GM12875 (cell line): ENCODE results near the gene CLNS1A.
A peak's percentile ranks its signal among the peaks of the same experiment; 100 is the strongest.

ENCODE experiments used
- H3K4me3 ChIP-seq: one replicate; pipeline ENCODE4 v1.5.1; 2011; ENCODE audit warnings: low read depth, low read length, control low read depth
- TF ChIP-seq, protein P1 (sequence below): IDR thresholded peaks from 2 replicates; pipeline ENCODE4 v1.5.1; 2011; ENCODE audit warnings: low read depth, mild to moderate bottlenecking, control low read depth, inconsistent platforms, low read length, moderate library complexity, borderline replicate concordance; ENCODE audit not compliant: insufficient read depth

CLNS1A gene

DNA sequence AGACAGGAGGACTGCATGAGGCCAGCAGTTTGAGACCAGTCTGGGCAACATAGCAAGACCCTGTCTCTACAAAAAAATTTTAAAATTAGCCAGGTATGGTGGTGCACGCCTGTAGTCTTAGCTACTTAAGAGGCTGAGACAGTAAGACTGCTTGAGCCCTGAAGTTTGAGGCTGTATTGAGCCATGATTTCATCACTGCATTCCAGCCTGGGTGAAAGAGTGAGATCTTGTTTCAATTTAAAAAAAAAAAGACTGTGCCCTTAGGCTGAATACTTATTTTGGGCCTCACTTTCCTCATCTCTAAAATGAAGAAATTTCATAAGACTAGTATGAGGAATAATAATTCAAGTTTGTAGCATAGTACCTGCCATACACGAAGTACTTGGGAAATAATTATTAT lies 41.0 kb downstream of the CLNS1A start:
- no peak overlapping the region for H3K4me3 ChIP-seq
- TF ChIP-seq, protein P1, sequence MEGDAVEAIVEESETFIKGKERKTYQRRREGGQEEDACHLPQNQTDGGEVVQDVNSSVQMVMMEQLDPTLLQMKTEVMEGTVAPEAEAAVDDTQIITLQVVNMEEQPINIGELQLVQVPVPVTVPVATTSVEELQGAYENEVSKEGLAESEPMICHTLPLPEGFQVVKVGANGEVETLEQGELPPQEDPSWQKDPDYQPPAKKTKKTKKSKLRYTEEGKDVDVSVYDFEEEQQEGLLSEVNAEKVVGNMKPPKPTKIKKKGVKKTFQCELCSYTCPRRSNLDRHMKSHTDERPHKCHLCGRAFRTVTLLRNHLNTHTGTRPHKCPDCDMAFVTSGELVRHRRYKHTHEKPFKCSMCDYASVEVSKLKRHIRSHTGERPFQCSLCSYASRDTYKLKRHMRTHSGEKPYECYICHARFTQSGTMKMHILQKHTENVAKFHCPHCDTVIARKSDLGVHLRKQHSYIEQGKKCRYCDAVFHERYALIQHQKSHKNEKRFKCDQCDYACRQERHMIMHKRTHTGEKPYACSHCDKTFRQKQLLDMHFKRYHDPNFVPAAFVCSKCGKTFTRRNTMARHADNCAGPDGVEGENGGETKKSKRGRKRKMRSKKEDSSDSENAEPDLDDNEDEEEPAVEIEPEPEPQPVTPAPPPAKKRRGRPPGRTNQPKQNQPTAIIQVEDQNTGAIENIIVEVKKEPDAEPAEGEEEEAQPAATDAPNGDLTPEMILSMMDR = no peak

DNA sequence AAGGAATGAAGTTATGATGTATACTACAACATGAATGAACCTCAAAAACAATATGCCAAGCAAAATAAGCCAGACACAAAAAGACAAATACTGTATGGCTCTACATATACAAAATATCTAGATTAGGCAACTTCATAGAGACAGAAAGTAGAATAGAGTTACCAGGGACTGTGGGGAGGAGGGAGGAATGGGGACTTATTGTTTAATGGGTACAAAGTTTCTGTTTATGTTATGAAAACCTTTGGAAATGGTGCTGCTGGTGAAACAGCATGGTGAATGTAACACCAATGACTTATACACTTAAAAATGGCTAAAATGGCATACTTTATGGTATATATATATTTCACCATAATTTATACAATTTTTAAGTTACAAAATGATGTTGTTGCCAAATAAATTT lies 43.7 kb downstream of the CLNS1A start:
- TF ChIP-seq, protein P1 = no peak
- H3K4me3 ChIP-seq = no peak overlapping the region

DNA sequence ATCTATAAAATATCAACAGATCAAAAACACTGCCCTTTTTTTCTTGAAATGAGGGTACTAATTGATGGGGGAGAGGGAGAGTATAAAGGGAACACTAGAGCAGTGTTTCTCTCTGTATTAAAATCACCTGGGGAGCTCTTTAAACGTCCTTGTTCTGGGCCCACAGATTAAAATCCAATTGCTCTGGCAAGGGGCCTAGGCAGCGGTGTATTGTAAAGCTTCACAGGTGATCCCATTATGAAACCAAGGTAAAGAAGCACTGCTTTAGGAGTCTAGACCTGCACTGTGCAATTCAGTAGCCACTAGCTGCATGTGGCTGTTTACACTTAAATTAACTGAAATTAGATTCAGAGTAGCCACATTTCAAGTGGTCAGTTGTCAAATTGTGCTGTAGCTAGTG lies 44.9 kb downstream of the CLNS1A start:
- H3K4me3 ChIP-seq = no peak overlapping the region
- TF ChIP-seq, protein P1 = no peak

DNA sequence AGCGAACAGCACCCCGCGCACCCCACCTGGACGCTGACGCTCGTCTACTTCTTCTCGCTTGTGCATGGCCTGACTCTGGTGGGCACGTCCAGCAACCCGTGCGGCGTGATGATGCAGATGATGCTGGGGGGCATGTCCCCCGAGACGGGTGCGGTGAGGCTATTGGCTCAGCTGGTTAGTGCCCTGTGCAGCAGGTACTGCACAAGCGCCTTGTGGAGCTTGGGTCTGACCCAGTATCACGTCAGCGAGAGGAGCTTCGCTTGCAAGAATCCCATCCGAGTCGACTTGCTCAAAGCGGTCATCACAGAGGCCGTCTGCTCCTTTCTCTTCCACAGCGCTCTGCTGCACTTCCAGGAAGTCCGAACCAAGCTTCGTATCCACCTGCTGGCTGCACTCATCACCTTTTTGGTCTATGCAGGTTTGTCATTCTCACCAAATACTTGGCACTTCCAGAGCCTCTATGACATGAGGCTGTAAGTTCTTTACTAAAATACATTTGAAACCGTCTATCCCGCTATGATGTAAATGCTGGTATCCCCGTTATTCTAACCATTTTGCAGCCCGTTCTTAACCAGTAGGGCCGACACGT lies 47.3 kb downstream of the CLNS1A start:
- H3K4me3 ChIP-seq = peak overlapping the region; percentile 76
- TF ChIP-seq, protein P1 = no peak

DNA sequence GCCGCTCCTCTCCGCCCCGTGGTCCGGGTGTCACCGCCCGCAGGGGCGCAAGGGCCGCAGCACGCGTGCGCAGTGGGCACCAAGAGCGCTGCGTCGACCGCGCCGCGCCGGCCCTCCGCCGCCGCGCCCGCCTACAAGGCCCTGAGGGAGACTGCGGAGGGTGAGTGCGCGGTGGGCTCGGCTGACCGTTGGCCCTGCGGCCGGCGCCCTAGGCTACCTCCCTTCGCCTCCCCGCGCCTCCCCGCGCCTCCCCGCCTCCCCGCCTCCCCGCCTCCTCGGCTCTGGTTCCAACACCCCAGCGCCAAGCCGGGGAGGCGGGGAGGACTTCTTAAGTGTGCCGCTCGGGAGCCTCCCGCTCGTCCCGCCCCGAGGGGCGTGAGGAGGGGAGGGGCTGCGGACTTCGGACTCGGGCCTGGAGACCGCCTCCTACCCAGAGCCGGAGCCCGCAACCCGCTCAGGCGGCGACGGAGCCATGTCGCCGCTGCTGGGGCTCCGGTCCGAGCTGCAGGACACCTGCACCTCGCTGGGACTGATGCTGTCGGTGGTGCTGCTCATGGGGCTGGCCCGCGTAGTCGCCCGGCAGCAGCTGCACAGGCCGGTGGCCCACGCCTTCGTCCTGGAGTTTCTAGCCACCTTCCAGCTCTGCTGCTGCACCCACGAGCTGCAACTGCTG lies 47.9 kb downstream of the CLNS1A start, which contains the start of gene AQP11:
Gene AQP11, plus strand, starts transcription at position 433 of the 673 bp plus-strand sequence. Its CDS starts 40 bp downstream, at position 473.
- H3K4me3 ChIP-seq = peak within 1 kb of the TSS; percentile 76
- TF ChIP-seq, protein P1 = no peak

DNA sequence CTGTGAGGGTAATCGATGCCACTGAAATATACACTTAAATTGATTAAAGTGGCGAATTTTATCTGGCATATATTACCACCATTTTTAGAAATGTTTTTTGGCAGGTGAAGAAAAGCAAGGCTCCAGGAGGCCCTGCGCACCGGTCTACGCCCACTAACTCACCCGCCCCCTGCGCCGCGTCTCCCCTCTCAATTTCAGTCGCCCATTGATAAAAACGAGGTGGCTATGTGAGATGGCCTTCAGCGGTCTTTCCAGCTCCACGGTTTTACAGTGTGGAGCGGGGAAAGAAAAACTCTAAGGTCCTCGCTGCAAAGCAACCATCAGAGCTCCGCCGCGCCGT lies 48.4 kb downstream of the CLNS1A start:
- peak overlapping the region; percentile 76 for H3K4me3 ChIP-seq
- TF ChIP-seq, protein P1 = no peak
